ENCODE data around the gene RAPGEF4.
A peak's percentile ranks its signal among the peaks of the same experiment; 100 is the strongest.

RAPGEF4 gene

DNA sequence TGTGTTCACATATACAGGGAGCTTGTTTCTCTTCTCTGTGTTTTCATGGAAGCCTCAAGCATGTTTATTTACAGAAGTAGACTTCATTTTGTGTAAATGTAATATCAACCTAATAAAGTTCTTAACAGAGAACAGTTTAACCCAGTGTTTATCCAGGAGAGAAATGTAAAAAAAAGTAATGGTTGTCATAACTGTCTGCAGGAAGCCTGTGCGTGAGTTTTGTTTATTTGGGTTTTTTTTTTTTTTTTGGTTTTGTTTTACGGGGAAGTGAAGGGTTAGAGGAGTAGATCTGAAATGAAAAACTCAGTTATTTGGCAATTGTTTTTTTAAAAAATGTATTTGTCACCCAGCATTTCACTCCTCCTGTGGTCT lies 124.7 kb downstream of the RAPGEF4 start:
- DNase-seq (ENCODE audit: low spot score) = no peak

DNA sequence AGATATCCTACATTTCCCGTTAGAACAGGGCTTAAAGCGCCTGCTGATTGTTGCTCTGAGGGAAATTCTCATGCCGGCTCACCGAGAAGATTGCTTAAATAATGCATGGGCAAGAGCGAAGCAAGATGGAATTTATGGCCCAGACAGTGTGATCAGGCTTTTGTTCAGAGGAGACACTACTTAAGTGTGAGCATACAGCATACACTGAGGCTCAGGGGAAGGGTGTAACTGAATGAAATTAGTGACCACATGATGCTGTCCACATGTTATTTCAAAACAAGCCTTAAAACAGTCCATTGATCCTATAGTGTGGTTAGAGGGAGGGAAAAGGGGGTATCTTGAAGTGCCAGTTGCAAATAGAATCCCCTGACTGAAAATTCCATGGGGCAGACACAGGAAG lies 125.5 kb downstream of the RAPGEF4 start:
- no peak for DNase-seq (ENCODE audit: low spot score)

DNA sequence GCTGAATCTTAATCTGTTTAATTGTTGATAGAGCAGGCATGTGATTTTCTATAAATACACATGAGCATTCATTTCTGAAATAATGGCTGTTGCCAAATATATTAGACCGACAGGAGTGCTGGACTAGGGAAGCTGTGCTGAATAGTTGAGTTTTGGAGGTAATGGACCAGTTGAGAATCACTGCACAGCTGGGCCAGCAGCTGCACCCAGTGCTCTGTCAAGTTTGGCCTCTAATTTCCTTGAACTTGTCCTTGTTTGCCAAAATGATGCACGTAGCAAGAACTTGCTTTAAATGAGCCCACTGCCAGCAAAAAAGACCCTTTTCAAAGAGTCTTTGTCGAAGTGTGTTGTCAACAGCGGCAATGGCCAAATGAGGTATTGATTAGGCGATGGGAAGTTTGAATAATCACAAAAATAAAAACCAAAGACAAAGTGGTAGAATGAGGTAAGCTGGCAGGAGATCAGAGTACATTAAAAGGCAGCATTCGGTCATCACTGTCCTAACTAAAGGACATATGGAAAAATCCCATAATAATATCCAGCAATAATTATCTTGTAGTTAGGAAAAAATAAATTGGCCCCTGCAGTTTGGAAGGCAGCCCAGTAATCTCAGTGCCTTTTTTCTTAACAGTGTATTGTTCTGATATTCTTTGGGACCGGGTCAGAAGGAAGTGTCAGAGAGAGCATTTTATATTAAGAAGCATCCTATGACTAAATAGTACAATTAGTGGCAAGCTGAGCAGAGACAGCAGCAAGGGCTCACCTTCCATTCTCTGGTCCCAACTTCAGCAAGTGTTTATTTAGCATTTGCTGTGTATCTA lies 126.2 kb downstream of the RAPGEF4 start:
- no peak for DNase-seq (ENCODE audit: low spot score)

GRCh38 chr2:172863341-172863740 lies 127.7 kb downstream of the RAPGEF4 start:
- DNase-seq (ENCODE audit: low spot score) = no peak

GRCh38 chr2:172864182-172864581 lies 128.5 kb downstream of the RAPGEF4 start:
- DNase-seq (ENCODE audit: low spot score) = peak; percentile 42

DNA sequence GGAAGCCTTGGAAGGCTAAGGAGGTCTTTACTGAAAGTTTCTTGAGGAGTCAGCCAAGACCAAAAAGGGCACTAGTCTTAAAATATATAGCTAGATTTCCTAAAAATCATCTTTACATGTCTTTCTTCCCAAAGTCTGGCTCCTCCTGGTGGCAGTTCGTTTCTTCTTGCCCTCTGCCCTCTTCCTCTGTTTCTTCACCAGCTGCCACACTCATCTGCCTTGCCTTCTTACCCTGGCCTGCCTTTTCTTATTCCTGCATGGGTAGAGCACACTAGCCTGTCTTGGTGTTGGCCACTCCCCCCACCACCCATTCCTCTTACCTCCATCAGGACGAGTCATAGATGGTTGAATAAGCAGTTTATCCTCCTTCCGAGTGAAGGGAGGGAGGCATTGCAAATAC lies 129.8 kb downstream of the RAPGEF4 start:
- no peak for DNase-seq (ENCODE audit: low spot score)

DNA sequence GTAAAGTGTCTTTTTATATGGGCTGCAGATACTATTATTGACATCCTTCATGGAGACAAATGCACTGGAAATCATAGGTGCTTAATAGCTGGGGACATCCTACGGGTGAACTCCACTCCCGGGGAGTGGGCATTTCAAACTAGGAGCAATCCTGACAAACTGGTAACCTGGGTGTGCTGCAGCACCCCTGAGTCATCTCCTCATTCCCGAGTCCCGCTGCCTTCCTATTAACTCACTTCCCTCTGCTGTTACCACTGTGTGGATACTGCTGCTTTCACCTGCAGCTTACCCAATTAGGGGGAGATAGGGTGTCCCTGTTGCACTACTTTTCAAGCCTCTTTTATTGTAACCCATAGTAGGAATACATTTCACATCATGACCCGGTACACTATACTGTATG lies 134.2 kb downstream of the RAPGEF4 start:
- no peak for DNase-seq (ENCODE audit: low spot score)

DNA sequence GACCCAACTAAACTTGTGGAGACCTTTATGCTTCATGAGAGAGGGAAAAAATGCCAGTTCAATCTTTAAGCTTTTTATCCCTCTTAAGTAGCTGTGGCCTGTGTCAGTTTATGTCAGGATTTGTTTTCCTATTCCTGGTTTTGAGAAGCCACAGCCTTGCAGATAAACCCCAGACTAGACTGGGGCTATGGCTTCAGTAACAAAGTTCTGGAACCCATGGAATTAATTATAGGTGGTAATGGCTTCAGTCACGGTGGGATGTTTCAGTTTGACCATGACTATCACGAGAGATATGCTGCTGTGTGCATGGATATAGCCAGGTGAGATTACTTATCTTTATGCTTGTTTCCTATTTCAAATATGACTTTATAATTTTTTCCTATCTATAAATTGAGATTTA lies 134.8 kb downstream of the RAPGEF4 start:
- no peak for DNase-seq (ENCODE audit: low spot score)

GRCh38 chr2:172877826-172878225 lies 142.2 kb downstream of the RAPGEF4 start:
- DNase-seq (ENCODE audit: low spot score) = no peak

- DNase-seq (ENCODE audit: low spot score) = no peak
Measured at GRCh38 chr2:172878260-172878659, 142.6 kb downstream of the RAPGEF4 start.

GRCh38 chr2:172884336-172884735 lies 148.7 kb downstream of the RAPGEF4 start:
- DNase-seq (ENCODE audit: low spot score) = no peak

DNA sequence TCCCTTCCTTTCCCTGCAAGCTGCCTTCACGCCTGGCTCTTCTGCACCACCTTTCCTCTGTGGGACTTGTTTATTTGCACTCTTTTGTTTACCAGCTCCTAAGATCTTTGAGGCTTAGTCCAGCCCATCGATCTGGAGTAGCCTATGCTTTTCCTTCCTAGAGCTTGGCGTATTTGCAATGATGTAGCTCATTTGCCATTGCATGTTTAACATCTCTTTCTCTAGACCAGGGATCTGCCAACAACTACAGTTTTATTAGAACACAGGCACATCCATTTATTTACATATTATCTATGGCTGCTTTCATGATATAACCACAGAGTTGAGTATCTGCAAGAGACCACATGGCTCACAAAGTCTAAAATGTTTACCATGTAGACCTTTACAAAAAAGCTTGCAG lies 150.4 kb downstream of the RAPGEF4 start:
- no peak for DNase-seq (ENCODE audit: low spot score)

DNA sequence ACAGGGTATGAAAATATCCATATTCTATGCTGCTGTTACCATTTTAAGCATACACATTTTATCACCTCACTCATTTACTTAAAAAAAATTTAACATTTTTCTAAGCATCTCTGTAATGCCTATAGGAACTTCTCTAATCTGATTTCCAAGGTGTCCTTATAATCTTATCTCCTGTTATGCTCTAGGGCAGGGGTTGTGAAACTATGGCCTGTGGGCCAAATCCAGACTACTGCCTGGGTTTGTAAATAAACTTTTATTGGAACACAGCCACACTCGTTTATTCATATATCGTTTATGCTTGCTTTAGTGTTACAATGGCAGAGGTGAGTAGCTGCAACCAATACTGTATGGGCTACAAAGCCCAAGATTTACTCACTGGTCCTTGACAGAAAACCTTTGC lies 151.6 kb downstream of the RAPGEF4 start:
- DNase-seq (ENCODE audit: low spot score) = no peak

DNA sequence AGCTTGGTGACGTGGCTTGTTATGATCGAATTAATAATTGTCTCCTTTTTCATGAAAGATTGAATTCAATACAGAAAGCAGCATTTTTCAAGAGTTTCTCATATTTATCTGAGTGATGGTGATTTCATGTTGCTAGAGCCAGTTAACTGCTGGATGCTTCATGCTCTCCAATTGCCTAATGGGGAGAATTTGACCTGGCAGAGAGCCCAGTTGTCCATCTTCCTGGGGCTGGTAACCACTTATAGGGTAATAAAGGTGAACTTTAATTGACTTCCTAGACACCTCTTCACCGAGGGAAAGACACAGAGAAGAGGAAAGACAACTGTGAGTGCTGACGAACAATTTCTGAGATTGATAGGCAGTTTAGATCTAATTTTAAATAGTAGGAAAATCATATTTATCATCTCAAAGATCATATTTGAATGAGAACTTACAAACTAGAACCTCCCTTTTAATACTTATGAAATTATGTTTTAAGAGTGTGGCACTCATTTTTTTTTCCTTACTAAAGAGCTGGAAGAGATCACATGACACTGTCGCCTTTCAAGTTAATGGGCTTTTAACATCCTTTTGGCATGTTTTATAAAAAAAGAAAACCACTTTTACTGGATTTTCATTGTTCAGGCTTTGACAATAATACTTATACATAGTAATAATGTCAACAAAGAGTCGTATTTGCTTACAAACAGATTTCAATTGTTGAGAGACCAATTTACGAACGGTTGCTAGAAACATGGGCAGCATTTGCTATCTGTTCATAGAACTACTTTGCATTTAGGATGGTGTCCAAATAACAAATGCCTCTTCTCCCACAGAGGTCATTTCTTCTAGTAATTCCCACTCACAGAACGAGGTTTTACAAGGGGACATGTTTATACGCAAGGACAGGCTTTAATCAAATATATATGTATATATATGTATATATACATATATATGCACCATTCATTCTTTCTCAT lies 153.3 kb downstream of the RAPGEF4 start:
- no peak for DNase-seq (ENCODE audit: low spot score)

DNA sequence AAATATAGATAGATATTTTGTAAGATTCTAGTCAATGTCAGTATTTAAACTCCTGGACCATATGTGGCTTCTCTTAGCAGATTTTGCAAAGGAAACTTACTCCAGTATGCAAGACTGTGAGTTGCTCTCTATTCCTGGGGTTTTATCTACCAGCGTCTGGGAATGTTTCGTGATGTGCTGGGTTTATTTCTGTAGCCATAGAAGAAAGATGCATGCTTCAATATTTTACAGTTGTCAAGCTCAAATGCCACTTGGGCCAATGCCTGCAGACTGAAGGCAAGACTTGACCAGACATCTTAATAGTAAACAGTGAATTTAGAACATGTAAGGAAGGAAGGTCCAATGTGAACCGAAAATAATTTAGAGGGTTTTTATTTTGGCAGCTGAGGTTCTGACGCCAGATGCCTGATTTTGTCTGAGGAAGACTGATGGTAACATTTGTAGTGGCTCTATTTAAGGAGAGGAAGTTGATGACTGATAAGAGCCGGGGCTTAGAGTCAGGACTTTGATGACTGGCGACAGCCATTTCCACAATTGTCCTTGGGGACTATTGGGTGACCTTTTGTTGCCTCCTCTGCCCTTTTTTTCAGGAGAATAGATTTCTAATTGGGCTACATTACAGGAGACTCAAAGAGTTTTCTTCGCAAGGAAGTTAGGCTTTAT lies 154.3 kb downstream of the RAPGEF4 start:
- no peak for DNase-seq (ENCODE audit: low spot score)

DNA sequence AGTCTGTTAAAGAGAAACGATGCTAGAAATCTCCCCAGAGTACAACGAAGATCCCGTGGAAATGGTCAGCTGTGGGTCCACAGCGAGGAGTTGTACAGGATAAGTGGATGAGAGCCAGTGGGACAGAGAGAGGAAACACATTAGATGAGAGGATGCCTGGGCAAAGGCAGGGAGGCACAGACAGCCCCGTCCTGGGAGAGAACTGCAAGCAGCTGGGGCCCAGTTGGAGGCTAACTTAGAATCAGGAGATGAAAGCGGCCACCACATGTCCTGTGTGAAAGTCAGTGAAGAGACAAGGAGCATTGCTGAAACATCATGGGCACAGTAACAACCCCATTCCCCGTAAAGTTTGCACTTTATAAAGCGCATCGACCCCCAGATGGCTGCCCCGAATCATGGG lies 157.5 kb downstream of the RAPGEF4 start:
- DNase-seq (ENCODE audit: low spot score) = no peak

- no peak for DNase-seq (ENCODE audit: low spot score)
Measured at GRCh38 chr2:172893671-172894070, 158.0 kb downstream of the RAPGEF4 start.

DNA sequence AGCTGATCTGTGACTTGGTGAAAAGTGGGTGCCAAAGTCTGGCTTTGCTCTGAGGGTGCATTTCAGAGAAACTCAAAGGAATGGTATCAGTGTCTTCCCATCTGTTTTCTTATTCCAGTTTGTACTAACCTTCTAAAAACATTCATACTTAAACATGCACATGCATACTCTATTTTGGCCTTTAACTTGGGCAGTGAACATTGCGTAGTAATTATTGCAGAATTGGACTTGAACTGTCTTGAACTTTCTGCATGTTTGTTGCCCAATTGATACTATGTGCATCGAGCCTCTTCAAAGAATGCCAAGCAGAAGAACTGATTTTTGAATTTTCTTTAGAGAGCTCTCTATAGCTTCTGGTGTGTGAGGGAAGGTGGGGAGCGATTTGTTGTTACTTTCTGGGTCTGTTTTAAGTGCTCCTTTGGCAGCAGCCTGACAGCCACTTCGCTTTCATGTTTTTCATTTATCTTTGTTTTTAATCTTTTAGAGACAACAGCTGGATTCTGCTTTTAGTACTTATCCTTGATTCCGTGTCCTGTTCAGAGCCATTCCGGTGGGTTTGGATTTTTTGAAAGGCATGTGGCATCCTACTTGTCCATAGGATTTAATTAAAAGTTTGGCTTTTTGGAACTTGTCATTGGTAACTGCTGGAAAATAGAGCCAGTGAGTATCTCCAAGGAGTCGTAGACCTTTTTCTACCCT lies 159.2 kb downstream of the RAPGEF4 start:
- DNase-seq (ENCODE audit: low spot score) = no peak

DNA sequence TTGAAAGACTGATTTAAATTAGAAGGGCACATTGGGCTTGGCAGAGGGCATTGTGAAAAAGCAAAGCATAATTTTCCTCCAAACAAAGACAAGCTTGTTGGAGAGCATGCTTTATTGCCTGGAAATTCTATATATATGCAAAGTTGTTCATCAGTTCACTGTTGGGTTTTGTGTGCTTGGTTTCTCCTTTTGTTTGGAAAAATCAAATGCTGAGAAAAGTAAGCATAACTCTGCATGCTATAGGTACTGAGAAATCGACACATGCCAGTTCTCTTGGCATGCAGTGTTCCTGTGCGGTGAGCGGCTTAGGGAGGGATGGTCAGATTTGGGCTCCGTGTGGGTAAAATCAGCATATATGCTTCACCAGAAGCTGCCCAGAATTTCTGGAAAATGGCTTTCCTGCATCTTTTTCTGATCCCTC lies 161.0 kb downstream of the RAPGEF4 start:
- DNase-seq (ENCODE audit: low spot score) = no peak

- no peak for DNase-seq (ENCODE audit: low spot score)
Measured at GRCh38 chr2:172900871-172901270, 165.2 kb downstream of the RAPGEF4 start.

GRCh38 chr2:172901913-172902312 lies 166.3 kb downstream of the RAPGEF4 start:
- no peak for DNase-seq (ENCODE audit: low spot score)

DNA sequence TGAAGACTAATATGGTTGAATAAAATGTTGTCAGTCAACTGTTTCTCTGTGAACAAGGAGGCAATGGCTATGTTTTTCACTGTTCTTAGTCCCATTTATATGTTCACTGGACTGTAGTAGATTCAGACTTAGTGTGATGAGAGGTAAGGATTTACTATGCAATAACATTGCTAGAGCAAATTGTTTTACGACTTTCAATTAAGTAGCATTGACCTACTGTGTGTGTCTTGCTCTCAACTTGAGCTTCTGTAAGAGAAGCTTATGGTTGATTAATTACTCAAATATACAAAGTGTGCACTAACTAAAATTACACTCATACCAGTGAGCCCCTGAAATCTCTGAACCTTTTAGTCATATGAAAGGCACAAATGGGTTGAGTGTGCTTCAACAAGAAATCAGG lies 168.6 kb downstream of the RAPGEF4 start:
- DNase-seq (ENCODE audit: low spot score) = no peak
